Upper lobe of left lung (tissue), 4 donors: ENCODE results near the gene PARVA.

ENCODE experiments used
- CTCF ChIP-seq, 6 experiments: fragments of 450-650 bp in 4 of 6; fragments of 200-600 bp in 2 of 6; sonication (generic) in 2 of 6; IDR thresholded peaks; one replicate each; pipeline ENCODE4 v1.5.1; 2016 to 2019; ENCODE audit warnings: antibody characterized with exemption in 6 of 6
- EP300 ChIP-seq, 4 donors: sonication (generic); formaldehyde crosslinking; IDR thresholded peaks; one replicate each; pipeline ENCODE4 v1.5.1; 2017; ENCODE audit warnings: antibody characterized with exemption in 4 of 4, control low read depth in 2 of 4
- POLR2A ChIP-seq, 4 donors: fragments of 450-650 bp; IDR thresholded peaks; one replicate each; pipeline ENCODE4 v1.5.1; 2016 to 2017; ENCODE audit warnings: antibody characterized with exemption in 4 of 4, mild to moderate bottlenecking in 2 of 4
- POLR2AphosphoS5 ChIP-seq, 2 donors: sonication (generic); formaldehyde crosslinking; IDR thresholded peaks; one replicate each; pipeline ENCODE4 v1.5.1; 2017; ENCODE audit warnings: antibody characterized with exemption in 2 of 2

DNA sequence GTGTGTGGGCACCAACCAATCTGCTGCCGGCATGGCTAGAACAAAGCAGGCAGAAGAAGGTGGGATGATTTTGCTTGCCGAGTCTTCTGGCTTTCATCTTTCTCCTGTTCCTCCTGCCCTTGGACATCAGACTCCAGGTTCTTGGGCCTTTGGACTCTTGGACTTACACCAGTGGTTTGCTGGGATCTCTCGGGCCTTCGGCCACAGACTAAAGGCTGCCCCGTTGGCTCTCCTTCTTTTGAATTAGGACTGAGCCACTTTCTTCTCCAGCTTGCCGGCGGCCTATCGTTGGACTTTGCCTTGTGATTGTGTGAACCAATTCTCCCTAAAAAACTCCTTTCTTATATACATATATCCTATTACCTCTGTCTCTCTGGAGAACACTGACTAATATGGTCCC is 168.8 kb downstream of the PARVA start:
- TF ChIP-seq POLR2A (IDR thresholded peaks at IDR 0.05) (no peak), CTCF (IDR thresholded peaks at IDR 0.05) (no peak), EP300 (IDR thresholded peaks at IDR 0.05) (no peak), POLR2AphosphoS5 (IDR thresholded peaks at IDR 0.05) (no peak)
